Measurements from ENCODE around the gene ZNF618.
"Not testable (repeated sequence)": the region's sequence is repeated elsewhere in the genome, so short reads cannot be mapped to it uniquely, and the experiment has no call there.

The ZNF618 gene

DNA sequence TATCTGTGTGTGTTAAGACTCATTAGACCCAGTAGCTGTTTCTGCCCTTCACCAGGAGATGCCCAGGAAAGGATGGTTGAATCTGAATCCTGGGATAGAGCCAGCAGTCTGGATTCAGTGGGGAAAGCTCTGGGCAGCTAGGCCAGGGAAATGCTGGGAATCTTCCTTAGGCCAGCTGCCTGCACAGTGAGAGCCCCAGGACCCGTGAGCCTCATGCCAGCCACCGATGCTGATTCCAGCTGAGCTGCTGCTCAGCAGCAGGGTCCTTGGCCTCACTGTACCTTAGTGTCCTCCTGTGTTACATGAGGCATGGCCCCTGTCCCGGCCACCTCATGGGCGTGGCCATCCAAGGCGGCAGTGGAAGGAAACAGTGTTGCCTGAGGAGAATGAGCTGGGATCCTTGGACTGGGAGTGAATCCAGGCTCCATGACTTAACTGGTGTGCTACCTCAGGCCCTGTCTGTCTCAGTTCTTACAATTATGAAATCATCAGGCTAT, 114.9 kb downstream of the ZNF618 start:
- DNase-seq, result no peak

DNA sequence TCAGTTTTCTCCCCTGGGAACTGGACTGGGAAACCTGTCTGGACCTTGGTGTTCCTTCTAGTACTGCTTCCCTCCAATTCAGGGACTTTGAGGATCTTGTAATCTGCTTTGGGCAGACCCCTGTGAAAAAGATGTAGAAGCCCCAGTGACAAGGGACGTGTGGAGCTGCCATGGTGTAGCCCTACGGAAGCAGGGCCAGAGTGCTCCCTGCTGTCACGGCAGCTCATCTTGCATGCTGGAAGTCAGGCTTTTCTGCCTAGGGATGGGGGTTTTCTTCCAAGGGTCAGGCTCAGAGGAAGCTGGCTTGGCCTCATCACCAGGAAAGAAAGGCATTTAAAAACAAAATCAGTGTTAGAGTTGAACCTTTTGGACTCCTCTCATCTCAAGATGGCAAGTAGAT, 115.6 kb downstream of the ZNF618 start:
- DNase-seq, result no peak

DNA sequence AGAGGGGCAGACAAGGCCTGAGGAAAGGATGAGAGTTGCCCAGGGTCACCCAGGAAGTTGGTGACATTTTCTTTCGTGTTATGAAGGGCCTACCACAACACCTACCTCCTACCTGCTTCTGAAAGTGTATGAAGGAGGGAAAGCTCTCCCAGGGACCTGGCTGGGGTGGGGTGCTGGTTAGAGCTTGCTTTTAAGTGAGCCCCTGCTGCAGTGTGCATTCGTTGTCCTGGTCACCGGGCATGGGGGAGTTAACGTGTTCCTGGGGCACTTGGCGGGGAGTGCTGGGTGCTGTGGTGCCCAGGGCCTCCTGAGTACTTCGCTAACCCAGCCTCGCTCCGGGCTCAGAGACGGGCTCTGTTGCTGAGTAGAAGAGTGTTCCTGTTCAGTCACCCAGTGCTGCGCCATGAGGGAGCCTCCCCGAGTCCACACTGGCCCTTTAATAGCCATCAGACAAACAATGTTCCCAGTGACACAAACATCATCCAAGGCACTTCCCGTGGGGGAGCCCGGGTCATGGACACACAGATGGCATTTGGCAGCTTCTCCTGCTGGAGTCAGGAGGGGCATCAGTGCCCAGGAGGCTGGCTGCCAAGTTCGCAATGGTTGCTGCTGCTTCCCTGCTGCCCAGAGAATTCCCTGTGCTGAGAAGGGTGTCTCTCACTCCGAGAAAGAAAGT, 116.3 kb downstream of the ZNF618 start:
- DNase-seq, result peak; percentile 92

DNA sequence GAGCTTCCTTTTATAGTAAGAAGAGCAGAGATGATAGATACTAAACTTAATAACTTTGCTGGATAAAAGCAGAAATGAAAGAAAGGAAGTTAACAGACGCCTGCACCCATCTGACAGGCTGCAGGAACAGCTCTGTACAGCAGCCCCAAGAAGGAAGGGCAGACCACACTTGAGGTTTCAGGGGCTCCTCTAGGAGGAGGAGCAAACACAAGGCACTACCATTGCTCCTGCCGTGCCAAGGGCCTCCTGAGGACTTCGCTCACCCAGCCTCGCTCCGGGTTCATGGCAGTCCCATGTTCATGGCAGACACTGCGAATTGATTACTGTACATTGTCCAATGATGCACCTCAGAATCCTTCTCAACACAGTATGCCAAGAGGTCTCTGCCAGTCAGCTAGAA, 116.9 kb downstream of the ZNF618 start:
- peak; percentile 45 for DNase-seq

DNA sequence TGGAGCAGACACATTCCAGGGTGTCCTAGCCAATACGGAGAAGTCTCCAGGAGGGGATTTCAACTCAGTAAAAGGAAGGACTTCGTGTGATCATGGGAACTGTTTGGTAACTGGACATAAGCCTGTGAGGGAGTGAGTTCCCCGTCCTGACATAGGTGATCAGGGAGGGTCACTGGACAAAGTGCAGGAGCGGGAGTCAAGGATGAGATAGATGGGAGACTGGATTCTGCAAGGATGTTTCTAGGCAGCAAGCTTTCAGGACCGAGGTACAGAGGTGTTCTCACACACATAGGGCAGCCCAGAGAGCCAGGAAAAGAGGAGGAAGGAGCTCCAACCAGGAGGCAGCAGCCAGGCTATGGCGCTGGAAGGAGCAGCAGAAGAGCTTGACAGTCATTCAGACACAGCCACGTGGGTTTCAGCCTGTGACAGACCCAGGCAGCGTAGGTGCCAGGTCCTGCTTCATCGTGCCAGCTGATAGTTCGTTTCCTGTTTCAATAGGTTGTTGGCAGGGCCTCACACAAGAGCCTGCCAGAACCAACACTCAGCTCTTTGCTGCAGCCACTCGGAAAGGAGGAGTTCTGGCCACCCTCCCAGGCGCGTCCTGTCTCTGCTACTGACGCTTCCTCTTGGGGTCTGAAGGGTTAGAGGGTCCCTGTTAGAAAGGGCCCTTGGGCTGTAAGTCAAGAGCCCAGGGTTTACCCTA, 117.9 kb downstream of the ZNF618 start:
- DNase-seq, result peak; percentile 70

DNA sequence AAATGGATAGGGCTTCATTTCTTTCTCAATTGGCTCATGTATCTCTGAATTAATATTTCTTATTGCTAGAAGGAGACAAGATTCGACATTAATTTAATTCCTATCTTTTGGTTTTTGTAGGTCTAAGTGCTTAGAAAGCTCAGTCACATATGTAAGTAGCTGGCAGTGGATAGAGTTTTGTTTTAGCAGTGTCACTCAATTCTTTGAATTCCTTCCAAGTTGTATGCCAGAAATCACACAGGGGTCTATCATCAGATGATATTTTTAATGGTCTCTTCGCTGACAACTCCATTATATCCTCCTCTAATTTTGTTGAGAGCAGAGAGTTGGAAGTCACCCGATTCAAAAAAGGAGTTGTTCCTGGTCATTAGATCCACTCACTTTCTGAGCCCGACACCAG, 119.3 kb downstream of the ZNF618 start:
- DNase-seq, result no peak

DNA sequence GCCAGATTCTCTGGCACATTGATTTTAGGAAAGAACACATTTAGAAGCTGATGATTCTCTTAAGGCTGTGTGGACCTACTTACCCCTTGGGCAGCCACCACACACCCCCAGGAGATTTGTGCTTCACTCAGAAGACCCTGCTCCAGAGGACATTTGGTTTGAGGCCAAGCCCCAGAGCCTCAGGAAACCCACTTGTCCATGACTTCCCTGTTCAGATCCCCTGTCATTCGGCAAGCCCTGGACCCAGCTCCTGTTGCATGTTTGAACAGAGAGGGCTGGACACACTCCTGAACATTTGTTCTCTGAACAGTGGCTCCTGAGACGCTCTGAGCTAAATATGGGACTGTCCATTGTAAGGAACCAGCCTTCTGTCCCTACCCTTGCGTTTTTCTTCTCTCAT, 119.9 kb downstream of the ZNF618 start:
- no peak for DNase-seq

DNA sequence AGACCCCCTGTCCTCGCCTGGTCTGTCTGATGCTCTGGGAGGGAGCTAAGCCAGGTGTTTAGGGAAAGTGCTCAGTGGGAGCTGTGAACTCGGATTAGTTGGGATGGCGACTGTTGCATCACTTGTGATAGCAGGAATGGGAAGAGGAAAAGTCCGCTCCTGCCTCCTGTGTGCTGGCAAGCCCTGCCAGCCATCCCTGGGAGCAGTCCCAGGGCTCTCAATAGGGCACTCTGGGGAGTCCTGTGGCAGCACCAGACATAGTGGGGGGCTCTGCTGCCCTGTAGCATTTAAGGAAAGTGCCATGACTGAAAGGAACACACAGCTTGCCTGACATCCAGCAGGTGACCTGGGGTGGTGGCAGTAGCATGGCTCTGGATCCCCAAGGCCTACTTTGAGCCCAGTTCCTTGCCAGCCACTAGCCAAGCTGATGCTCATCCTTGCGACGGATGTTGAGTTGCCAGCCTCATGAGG, 120.5 kb downstream of the ZNF618 start:
- no peak for DNase-seq

DNA sequence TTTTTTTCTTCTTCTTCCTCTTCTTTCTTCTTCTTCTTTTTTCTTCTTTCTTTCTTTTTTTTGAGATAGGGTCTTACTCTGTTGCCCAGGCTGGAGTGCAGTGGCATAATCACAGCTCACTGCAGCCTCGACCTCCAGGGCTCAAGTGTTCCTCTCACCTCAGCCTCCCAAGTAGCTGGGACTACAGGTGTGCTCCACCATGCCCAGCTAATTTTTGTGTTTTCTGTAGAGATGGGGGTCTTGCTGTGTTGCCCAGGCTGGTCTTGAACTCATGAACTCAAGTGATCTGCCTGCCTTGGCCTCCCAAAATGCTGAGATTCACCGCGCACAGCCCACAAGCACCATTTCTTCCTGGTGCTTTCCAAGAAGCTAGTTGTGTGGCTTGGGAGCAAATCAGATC, 121.0 kb downstream of the ZNF618 start:
- not testable (repeated sequence) for DNase-seq

DNA sequence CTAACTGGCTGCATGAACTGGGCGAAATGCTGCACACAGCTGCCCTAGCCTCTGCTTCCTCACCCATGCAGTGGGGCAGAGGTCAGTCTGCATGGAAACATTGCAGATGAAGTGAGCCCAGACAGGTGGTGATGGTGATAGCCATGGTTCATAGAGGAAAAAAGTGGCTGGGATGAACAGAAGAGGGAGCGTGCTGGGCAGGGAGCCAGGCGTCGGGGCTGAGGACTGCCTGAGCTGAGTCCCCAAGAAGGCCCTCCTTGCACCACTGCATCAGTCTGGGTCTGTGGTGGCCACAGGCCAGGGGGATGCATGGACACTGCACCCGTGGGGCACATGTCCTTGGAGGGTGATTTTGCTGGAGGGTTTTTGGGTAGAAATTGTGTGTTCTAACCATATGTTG, 121.5 kb downstream of the ZNF618 start:
- no peak for DNase-seq

DNA sequence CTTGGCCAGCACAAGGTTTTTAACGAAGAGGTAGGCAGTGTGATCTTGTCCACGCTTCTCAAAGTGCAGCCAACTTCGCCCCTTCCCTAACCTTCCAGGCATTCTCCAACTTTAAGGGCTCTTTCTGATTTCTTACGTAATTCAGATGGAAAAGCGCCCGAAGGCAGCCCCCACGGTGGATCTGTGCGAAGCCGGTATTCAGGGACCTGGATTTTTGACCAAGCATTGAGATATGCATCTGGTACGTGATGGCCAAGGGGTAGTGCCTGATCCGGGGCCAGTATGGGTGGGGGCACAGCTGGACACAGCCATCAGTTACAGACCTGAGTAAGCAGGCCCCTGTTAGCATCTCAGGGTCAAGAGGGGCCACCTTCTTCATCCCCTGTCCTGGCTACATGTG, 122.0 kb downstream of the ZNF618 start:
- no peak for DNase-seq

DNA sequence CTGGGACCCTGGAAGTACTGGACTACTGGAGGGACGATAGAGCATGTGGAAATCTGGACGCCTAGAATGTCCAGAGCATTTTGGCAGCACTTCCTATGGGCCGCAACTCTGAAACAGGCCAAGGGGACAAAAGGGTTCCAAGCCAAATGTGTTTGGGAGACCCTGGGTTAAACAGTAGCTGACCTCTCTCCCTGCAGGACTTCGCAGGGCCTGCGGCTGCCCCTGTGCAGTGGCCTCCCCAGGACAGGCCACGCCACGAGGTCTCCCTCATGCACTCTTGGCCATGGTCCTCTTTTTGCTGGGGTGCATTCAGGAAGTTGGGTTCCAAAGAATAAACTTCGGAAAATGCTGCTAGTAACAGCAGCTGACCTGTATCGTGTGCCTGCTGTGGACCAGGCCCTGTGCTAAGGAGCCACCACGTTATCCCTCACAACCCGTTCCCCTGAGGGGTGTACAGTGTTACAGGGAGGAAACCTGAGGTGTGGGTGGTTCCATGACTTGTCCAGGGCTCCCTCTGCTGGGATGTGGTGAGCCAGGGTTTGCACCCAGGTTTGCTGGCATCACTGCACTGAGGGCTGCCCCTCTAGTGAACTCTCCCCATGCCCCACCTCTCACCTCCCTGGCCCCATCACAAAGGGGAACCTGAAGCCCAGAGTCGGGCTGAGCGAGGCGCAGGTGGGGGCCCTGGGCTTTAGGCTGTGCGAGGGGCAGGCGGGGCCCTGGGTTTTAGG, 122.6 kb downstream of the ZNF618 start:
- DNase-seq, result no peak

DNA sequence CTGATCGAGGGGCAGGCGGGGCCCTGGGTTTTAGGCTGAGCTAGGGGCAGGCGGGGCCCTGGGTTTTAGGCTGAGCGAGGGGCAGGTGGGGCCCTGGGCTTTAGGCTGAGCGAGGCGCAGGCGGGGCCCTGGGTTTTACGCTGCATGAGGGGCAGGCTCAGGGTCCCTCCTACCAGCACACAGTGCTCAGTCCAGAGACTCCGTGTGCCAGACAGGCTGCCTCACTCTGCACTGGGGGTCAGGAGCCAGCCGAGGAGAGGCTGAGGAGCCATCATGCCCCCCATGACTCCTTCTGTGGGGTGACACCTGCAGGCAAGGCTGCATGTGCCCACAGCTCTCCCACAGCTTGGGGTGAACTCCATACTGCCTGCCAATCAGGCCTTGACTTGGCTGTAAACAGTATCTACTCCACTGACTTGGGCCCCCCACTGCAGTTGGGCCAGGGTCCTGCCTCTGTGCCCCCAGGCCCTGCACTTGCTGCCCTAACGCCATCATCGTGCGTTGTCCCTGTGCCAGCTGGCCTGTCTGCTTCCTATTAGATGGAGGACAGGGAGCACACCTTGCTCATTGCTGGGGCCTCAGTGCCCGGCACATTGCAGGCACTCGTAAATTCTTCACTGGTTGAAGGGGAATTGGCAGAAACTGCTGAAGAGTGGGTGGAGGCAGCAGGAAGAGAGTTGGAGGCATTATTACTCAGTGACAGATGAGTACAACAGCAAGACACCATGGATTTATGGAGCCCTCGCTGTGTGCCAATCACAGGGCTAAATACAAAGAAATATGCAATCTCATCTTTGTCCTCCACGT, 123.3 kb downstream of the ZNF618 start:
- DNase-seq, result no peak

DNA sequence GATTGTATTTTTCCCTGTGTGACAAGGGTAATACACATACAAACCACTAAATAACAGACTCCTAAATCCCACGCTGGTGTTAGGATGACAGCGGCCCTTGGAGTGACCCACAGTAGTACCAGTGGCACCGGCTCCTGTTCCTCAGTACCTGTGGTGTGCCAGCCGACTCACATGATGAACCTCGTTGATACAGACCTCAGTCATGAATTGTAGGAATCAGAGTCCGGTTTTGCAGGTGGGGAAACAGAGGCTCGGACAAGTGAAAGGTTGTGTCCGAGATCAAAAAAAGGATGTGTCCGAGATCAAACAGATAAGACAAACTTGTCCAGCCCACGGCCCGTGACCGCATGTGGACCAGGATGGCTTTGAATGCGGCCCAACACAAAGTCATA, 124.0 kb downstream of the ZNF618 start:
- DNase-seq, result no peak

DNA sequence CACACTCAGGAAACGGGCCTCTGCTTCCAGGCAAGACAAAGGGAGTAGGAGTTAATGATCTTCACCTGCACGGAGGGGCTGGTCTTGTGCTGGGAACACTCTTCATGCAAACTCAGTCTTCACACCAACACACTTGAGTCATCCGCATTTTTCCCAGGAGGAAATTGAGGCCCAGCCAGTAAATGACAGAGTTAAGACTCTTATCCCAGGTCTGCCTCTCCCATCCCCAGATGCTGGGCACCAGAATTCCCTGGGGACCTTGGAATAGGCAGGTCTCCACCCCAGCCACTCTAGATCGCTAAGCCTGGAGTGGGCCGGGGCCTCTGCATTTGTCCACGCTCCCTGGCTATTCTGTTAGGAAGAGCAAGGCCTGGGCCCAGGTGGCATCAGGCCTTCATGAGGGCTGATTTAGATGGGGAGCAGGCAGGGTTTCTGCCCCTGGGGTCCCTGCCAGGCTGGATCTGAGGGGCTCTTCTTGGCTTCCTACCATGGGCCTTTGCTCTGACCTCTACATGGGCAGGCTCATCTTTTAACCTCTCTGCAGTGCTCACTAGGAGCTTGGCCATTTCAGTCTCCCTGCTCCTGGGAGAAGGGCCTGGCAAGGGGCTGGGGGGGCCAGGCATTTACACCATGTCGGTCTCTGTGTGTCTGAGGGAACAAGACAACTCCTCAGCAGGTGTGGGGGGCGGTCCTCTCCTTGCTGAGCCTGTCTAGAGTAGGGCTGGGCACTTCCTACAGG, 124.7 kb downstream of the ZNF618 start:
- no peak for DNase-seq

DNA sequence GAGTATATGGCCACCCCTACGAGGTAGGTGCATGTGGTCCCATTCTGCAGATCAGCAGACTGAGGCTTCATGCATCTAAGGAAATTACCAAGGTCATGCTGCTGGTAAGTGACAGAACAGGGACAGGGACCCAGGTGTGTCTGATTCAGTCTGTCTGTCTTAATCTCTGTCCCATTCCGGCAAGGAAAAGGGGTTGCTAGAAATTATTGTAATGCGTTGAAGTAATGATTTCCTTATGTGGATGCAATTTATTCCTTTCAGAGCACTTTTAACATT, 125.2 kb downstream of the ZNF618 start:
- DNase-seq, result no peak

DNA sequence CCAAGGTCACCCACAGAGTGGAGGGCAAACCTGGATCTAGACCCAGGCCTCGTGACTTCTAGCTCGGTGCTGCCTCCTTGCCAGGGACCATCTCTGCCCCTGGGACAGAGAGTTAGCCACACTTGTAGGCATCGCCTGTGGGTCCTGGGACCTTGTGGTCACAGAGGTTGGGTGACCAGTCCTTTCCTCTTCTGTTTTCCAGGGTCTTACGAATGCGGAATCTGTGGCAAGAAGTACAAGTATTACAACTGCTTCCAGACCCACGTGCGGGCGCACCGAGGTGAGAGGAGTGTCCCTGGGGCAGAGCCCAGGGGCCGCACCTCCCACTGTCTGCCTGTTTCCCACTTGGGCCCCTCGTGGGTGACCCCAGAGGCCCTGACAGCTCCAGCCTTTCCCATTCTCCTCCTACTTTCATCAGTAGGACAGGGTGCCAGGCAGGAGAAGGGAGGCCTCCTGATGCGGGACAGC, 125.7 kb downstream of the ZNF618 start:
- DNase-seq, result no peak

DNA sequence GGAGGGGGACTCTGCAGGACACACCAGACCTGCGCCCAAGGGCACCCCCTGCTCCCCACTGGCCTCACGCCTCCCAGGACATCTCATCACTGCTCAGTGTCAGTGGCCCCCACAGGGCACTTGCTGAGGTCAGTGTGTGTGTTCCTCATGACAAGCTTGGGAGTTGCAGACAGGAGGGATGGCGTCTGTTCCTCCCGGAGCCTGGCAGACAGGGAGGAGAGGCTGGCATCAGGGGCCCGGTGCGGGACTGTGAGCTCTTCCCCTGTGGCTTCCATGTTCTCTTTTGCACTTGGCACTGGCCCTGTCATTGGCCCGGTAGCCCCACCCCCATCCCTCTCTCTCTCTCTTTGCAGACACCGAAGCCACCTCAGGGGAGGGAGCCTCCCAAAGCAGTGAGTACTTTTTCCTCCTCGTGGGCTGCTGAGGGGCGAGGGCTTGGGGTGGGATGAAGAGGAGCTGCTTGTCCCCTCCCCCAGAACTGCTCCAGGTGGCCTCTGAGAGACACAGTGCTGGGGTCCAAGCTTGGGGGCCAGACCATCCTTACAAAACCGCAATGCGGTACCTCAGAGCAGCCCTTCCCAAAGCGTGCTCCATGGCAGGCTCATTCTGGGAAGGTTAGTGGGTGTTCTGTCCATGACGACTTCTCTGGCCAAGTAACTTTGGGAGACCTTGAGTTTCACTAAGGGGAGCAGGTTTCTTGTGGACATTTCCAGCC, 126.3 kb downstream of the ZNF618 start:
- DNase-seq, result no peak

DNA sequence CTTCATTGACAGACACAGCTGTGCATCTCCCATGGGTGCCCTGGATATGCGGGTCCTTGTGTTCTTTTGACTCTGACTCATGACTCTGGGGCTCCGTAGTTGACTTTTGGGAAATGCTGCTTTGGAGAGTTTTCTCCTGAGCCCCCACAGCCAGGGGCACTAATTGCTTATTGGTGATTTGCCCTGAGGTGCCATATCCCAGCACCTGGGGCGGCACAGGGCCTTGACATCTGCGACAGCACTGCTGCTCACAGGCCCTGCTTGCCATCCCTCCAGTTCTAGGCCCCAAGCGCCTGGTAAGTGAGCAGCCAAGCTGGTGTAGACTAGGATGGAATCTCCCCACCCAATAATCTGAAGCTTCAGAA, 126.9 kb downstream of the ZNF618 start:
- DNase-seq, result no peak

DNA sequence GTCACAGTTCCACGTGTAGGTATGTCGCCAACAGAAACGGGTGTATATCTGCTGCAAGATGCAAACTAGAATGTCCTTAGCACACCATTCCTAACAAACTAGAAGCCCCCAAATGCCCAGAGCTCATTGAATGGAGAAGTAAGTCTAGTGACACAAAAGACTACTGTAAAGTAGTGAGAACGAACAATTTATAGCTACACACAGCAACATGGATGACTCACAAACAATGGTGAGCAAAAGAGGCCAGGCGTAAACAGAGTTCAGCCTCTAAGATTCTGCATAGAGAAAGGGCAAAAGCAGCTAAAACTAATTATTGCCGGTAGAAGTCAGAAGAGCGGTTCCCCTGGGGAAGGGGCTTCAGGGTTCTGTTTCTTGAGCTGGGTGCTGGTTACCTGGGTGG, 127.2 kb downstream of the ZNF618 start:
- no peak for DNase-seq

DNA sequence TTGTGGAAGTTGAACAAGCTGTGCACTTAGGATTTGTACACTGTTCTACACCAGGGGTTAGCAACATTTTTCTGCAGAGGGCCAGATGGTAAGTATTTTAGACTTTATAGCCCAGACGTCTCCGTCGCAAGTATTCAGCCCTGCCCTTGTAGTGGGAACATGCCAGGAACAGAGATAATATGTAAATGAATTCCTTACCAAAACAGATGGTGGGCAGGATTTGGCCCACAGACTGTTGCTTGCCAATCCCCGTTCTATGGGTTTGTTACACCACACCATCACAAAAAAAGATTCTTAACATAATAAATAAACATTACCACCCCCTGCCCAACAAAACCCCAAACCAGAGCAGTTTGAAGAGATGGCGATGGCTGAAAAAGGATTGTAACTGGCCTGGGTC, 127.6 kb downstream of the ZNF618 start:
- DNase-seq, result no peak

DNA sequence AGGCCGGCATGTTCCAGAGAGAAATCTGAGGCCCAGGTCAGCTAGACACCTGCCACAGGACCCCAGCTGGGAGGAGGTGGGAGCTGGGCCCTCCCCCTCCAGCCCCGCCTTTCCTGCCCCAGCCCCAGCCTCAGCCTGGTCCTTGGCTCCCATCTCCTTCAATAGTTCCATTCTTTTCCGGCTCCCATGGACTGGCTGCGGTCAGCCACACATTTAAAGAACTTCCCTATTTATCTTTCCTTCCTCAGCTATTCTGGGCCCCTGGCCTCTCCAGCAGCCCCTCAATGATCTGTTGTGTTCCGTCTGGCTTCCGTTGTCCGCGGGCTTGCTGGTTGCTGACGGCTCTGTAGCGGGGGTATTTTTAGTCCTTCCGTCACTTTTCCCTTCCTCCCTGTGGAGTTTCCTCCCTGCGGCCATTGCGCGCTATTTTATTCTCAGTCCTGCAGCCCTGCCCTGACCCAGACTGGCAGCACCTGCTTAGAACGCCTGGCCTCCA, 128.2 kb downstream of the ZNF618 start:
- peak; percentile 63 for DNase-seq

Measured in midbrain (tissue), 1 donor.